ENCODE measurements around the gene CRYBG2.

- no peak for TF ChIP-seq POLR2A (IDR thresholded peaks at IDR 0.05; ENCODE audit: extremely low read depth, insufficient read length)
- no peak for TF ChIP-seq CTCF (IDR thresholded peaks at IDR 0.05; ENCODE audit: low read depth, low read length)
- TF ChIP-seq MAX (IDR thresholded peaks at IDR 0.05; ENCODE audit: low read depth, low read length) = no peak
Measured at GRCh38 chr1:26401891-26402290, 48.0 kb upstream of the CRYBG2 start.
